Endometrial microvascular endothelial cells (primary cell): ENCODE data around the gene SIPA1L3. TPM values are rescaled to one million over a fixed set of nuclear protein-coding genes. Genes with fewer than 3 reads are reported as not detected.
"Not testable (repeated sequence)": the region's sequence is repeated elsewhere in the genome, so short reads cannot be mapped to it uniquely, and the experiment has no call there.

ENCODE experiments used
- in situ Hi-C: cut with HindIII; loops from 2 replicates; pipeline ENCODE4 v1.10.0; 2017; ENCODE audit warnings: low sequenced_read_pairs, low pct_unique_long_range_greater_than_20kb; ENCODE audit errors: inconsistent ontology term
- total RNA-seq: library from RNA; depleted of rRNA; stranded (reverse); fragments of >200 nt; gene quantifications from one replicate; pipeline ENCODE4 v1.2.3, GENCODE V29; 2015; ENCODE audit errors: inconsistent ontology term

Gene SIPA1L3
- total RNA-seq, 1 donor from 2014 or later: 31.5 TPM

- in situ Hi-C loops: no loop called here
Observed at GRCh38 chr19:38223119-38223523, 316.1 kb downstream of the SIPA1L3 start.

DNA sequence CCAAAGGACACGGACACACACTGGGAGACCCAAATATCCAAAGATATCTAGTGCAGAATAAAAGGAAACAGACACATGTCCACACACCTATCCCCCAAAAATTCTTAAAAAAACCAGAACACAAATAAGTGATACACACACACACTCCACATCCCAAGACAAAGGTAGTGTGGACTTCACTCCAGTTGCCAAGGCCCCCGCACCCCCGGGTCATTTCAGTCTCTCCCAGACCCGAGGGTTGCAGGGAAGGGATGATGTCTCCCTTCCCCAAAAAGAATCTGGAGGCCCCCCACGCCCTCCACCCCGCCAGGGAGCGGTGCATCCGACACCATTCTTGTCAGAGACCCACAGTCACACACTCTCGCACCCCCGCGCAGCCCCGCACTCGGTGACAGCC is 316.6 kb downstream of the SIPA1L3 start:
- in situ Hi-C loops: no loop called here

GRCh38 chr19:38224014-38224862 is 317.2 kb downstream of the SIPA1L3 start, which contains the start of gene DPF1:
Gene DPF1, minus strand, starts transcription at chr19:38224222. Its CDS starts 80 bp downstream, at chr19:38224142.
- in situ Hi-C loops: no loop called here

DNA sequence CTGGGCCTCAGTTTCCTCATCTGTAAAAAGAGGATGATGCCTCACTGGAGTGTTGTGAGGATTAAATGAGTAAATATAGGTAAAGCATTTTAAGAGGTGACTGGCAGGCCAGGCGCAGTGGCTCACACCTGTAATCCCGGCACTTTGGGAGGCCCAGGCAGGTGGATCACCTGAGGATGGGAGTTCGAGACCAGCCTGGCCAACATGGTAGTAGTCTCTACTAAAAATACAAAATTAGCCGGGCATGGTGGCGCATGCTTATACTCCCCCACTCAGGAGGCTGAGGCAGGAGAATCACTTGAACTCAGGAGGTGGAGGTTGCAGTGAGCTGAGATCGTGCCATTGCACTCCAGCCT is 317.8 kb downstream of the SIPA1L3 start:
- in situ Hi-C loops: not testable (repeated sequence)

DNA sequence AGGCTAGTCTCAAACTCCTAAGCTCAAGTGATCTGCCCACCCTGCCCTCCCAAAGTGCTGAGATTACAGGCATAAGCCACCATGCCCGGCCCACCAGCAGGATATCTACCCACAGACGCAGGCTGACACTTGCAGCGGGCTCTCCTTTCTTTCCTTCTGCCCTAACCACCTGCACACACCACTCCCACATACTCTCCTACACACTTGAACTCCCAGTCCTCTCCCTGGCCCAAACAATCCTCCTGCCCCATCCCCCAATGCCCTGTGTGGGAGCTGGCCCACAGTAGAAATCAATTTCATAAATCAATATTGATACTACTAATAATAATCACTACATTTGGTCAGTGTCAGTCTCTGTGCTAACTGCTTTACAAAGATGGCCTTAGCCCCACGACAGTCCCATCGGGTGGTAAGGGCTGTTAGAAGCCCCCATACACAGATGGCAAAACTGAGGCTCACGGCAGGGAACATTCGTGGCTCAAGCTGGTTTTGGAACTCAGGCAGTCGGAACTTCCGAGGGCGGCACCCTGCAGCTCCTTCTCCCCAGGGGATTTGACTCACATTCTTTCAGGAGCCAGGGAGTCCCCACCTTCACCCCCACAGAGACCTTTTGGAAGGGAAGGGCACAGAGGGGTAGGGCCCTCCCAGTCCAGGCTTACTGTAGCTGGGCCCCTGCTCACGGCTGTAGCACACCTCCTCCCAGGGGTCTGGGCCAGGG is 320.4 kb downstream of the SIPA1L3 start:
- in situ Hi-C loops: no loop called here

DNA sequence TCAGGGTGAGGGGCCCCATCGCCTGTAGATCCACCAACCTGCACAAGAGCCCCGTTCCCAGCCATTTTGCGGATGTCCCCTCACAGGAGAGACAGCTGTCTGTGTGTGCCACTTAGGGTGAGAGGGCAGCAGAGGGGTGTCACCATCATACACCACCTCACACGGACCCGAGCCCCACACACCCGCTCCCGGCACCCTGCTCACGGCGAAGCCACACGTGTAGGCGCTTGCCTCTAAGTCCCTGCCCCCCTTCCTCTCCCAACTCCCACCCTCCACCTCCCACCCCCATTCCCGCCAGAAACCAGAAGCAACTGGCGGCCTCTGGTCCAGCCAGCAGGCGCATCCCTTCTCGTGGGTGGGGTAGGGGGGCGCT is 321.0 kb downstream of the SIPA1L3 start:
- in situ Hi-C loops: no loop called here

GRCh38 chr19:38228491-38229439 is 321.8 kb downstream of the SIPA1L3 start:
- in situ Hi-C loops: no loop called here

- in situ Hi-C loops: no loop called here
Observed at GRCh38 chr19:38229585-38230073, 322.6 kb downstream of the SIPA1L3 start.

DNA sequence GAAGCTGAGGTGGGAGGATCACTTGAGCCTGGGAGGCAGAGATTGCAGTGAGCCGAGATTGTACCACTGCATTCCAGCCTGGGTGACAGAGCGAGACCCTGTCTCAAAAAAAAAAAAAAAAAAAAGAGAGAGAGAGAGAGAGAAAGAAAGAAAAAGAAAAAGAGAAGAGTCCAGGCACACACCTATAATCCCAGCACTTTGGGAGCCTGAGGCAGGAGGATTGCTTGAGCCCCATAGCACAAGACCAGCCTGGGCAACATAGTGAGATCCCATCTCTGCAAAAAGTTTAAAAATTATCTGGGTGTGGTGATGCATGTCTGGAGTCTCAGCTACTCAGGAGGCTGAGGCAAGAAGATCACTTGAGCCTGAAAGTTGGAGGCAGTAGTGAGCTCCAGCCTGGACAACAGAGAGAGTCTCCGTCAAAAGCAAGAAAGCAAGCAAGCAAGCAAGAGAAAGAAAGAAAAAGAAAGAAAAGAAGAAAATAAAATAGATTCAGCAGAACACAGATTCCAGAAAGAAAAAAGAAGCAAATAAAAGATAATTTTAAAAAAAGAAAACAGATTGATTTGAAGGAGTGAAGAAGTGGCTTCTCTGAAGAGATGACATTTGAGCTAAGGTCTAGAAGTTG is 323.6 kb downstream of the SIPA1L3 start:
- in situ Hi-C loops: not testable (repeated sequence)

DNA sequence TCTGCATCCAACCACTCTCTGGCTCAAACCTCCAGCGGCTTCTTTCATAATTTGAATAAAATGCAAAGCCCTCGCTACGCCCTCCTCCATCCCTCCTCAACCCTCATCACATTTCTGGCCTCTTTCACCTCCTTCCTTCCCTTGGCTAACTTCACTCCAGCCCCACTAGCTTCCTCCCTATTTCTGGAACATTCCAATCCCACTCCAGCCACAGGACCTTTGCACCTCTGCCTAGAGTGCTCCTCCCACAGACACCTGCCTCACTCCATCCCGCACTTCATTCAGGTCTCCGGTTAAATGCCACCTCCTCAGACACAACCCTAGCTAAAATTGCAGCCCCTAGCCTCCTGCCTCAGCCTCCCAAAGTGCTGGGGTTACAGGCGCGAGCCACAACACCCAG is 324.9 kb downstream of the SIPA1L3 start:
- in situ Hi-C loops: no loop called here

DNA sequence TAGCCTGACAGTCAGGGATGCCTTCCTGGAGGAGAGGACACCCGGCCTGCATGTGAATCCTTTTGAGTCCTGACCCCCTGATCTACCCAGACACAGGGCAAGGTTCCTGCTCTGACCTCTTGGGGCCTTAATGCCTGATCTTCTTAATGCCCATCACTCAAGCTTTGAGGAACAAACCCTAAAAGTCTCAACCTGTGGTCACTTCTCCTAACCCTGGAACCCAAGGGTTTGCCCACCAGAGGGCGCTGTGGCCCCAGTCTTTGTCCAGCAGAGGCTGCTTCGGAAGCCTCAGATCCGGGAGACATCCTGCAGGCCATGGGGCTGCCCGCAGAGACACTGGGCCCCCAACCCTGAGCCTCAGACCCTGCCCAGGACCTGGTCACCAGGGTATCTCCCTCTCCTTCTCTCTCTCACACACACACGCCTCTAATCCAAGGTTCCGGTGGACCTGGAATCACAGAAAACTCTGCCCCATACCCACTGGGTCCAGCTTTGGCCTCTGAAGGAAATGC is 326.8 kb downstream of the SIPA1L3 start:
- in situ Hi-C loops: no loop called here

DNA sequence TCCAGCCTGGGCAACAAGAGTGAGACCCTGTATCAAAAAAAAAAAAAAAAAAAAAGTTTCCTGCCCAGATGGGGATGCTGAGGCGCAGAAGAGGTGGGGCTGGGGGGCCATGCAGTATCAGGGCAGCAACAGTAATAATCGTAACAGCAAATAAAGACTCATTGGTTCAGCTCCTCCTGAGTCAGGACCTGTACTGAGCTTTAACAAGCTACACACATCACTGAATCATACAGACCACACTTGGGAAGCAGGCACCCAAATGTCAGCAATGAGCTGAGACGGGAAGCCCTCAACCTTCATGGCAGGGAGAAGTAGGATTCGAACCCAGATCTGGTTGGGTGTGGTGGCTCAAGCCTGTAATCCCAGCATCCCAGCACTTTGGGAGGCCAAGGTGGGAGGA is 327.6 kb downstream of the SIPA1L3 start:
- in situ Hi-C loops: no loop called here

DNA sequence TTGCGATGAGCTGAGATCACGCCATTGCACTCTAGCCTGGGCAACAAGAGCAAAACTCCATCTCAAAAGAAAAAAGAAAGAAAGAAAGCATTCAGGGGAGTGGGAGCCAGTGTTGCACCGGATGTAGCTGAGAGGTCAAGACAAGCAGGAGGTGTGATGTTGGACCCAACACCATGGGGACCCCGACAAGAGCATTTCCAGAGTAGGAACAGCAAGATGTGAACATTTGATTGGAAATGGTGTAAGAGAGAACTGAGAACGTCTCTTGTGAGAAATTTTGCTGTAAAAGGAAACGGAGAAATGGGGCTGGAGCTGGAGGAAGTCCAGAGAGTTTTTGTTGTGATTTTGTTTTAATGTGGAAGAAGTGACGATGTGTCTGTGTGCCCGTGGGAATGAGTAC is 332.8 kb downstream of the SIPA1L3 start:
- in situ Hi-C loops: no loop called here

DNA sequence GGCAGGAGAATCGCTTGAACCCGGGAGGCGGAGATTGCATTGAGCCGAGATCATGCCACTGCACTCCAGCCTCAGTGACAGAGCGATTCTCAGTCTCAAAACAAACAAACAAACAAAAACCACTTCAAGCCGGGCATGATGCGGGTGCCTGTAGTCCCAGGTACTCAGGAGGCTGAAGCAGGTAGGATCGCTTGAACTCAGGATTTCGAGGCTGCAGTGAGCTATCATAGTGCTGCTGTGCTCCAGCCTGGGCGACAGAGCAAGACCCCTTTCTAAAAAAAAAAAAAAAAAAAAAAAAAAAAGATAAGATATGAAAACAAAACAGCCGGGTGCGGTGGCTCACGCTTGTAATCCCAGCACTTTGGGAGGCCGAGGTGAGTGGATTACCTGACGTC is 336.3 kb downstream of the SIPA1L3 start:
- in situ Hi-C loops: no loop called here

GRCh38 chr19:38245826-38246498 is 339.0 kb downstream of the SIPA1L3 start:
- in situ Hi-C loops: no loop called here

DNA sequence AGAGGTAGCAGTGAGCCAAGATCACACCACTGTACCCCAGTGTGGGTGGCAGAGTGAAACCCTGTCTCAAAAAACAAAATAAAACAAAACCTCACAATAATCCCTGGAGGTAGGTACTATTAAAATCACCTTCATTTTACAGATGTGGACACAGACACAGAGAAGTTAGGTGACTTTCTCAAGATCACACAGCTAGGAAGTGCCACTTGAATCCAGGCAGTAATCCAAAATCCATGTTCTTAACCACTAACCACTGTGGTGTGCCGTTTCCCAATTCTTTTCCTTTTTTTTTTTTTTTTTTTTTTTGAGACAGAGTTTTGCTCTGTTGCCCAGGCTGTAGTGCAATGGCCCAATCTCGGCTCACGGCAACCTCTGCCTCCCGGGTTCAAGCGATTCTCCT is 340.1 kb downstream of the SIPA1L3 start:
- in situ Hi-C loops: no loop called here

DNA sequence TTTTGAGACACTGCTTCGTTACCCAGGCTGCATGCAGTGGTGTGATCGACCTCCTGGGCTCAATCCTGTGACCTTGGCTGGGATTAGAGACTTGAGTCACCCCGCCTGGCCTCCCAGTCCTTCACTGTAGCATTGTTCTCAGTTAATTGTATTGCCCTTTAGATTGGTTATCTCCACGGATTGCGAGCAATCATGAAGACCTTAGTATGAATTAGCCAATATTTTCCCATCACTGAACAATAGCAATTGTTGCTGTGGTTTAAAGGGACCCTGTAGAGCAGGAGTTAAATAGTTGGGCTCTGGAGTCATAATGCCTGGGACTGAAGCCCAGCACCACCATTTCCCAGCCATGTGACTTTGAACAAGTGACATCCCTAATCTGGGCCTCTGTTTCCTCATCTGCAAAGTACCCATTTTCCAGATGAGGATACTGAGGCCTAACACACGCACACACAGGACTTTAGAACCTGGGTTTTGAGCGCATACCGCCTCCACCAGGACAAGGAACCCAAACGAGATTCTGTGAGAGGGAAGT is 340.8 kb downstream of the SIPA1L3 start:
- in situ Hi-C loops: no loop called here

- in situ Hi-C loops: no loop called here
Observed at GRCh38 chr19:38248421-38248820, 341.4 kb downstream of the SIPA1L3 start.
